Stimulated activated CD8-positive, alpha-beta memory T cell treated with anti-CD3 and anti-CD28 coated beads, Interleukin-15, amount 100 ng/mL, for 24 hours (primary cell): ENCODE measurements around the gene KCNH1.

Source experiments
- DNase-seq: peaks from one replicate; pipeline ENCODE4 v3.0.0-alpha.2; 2020; ENCODE audit warnings: low read depth

KCNH1 gene

DNA sequence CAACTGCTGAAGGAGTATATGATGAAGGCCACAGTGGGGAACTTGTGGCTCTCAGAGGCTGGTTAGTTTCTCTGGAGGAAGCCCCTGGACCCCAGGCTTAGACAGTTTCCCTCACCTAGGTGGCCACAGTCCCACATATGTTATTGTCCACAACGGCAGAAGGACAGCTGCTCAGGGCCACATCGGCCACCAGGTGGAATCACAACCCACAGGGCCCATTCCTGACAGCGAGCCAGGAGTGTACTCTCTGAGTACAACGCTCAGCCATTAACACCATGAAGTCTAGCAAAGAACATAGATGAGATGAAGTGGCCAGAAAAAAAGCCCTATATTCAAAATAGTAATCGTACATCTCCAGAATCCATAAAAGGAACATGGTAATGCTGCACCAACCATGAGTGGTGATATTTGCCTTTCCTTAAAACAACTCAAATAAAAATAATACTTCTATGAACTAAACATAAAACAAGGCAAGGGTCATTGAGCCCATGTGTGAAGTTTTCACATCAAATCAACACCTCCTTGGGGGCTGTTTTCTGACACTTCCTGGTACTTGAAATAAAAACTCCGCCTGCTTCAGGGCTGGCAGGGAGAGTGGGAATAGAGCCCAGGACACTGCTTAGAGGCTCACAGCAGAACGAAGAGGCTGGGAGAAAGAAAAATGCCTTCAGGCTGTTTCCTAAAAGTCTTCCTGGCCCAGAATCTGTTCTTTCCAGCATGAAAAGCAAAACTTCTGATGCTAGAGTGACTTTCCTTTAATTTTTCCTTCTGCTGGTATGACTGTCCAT is 421.9 kb downstream of the KCNH1 start:
- DNase-seq = no peak

DNA sequence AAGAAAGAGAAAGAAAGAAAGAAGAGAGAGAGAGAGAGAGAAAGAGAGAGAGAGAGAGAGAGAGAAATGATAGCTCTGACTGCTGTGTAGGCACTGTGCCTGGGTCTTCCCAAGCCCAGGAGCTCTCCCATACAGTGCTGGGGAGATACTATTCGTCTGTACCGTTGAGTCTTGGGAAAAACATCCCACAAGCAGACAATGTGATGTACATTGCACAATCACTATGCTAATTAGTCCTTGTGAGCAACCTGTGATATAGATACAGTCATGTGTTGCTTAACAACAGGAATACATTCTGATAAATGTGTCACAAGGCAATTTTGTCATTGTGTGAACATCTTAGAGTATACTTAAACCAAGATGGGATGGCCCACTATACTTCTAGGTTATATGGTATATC is 424.2 kb downstream of the KCNH1 start:
- no peak for DNase-seq

DNA sequence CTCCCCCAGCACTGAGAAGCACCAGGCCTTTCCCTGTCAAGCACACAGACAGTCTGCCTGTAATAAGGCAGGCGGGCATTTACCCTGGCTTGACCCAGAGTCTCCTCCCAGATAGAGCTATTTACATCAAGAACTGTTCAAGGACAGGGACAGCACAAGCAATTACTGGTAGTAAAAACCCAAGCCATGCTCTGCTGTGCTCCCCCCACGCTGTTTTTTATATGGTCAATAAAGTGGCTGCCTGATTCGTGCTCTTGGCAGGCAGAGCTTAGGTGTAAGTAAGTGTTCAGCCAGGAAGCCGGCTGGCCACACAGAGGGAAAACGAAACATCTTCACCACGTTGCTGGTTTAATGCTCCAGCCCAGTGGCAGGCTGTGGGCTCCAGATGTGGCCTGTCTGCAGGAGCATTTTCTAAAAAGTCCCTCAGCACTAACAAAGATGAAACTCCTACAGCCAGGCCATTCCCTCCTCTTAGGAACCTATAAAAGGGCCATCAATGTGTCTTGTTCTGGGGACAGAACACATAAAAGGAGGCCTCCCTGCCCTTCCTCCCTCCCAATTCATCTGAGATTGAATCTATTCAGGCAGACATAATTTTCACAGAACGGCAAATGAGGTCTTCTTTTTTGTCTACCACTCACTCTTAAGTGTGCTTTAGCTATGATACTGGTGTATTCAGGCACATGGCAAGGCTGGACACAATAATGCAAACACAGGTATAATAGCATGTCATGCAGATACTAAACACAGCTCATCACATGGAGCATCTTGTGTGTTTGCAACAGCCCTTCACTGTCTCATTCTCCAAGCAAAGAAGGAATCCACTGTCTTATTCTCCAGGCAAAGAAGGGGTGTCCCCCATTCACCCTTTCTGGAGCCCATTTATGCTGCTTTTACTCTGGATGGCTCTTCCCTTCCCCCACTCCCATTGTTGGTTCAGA is 426.4 kb downstream of the KCNH1 start:
- no peak for DNase-seq

DNA sequence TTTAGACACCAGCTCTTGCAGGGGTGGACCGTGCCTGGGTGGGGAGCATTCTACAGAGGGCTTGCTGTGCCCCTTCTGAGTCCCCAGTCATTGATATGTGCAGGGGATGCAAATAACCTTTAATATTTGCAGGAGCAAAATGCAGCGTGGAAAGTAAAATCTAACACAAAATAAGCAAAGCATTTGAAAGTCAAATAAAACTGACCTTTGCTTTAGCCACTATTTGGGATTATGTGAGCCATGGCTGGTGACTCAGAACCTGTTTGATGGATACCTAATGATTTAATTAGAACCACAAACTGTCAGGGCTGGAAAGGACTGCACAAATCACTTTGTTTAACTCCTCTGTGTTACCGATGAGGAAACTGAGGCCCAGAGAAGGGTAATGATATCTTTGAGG is 427.7 kb downstream of the KCNH1 start:
- DNase-seq = no peak

DNA sequence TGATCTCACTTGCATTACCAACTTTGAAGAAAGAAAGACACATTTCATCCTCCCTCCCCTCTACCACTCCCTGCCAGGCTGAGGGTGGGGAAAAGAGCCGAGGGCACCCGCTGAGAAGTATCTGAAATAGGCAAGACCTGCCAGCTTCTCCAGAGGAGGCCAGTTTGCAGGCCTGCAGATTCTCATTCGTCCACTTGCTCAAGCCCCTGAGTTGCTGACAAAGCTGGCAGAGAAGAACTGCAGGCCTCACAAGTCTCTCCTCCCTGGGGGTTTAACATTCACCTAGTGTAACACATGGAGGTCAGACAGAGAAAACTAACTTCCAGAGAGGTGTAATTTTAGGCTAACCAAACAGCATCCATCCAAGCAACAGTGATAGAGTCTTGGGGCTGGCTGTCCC is 428.9 kb downstream of the KCNH1 start:
- no peak for DNase-seq

DNA sequence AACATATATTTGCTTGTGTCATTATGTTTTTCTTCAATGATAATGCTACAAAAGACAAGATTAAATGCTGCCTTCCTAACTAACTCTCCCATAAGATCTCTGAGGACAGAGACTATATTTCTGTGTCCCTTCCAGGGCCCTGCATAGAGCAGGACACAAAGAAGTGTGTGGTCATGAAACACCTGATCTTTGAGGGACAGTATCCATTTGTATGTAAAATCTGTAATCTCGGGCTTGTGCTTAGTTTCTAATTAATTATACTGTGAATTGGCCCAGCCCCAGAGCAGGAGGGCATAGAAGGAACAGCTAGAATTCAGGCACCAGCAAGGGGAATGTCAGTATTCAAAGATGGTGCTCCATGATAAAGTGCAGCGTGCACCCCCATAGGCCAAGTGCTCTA is 430.4 kb downstream of the KCNH1 start:
- DNase-seq = no peak

DNA sequence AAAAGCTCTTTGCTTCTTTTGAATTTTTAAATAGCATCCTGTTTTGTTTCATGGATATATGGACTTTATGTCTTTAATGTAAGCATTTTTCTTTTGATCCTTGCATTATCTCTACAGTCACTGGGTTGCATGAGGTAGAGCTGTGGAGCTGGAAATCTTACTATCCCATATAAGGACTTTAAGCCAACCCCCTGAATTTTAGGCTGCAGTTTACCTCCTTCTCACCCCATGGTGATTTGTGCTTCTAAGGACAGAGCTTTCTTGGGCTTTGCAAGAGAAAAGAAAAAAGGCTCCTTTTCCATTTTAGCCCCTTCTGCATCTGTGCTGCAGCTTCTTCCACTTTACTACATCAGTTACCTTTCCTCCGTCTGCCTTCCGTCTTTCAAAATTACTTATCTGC is 431.4 kb downstream of the KCNH1 start:
- DNase-seq = no peak

DNA sequence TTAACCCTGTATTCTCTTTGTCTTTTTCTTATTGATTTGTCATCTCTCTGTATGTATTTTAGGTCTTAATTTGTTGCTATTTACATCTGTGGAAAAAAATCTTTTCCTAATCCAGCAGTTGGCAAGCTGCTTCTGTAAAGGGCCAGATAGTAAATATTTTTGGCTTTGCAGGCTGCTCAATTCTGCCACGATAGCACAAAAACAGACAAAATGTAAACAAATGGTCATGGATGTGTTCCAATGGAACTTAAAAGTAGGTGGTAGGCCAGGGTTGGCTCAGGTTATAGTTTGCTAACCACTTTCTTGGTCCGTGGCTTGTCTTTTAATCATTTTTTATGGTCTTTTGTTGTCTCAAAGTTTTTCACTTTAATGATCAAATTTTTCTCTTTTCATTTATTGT is 433.4 kb downstream of the KCNH1 start:
- no peak for DNase-seq

DNA sequence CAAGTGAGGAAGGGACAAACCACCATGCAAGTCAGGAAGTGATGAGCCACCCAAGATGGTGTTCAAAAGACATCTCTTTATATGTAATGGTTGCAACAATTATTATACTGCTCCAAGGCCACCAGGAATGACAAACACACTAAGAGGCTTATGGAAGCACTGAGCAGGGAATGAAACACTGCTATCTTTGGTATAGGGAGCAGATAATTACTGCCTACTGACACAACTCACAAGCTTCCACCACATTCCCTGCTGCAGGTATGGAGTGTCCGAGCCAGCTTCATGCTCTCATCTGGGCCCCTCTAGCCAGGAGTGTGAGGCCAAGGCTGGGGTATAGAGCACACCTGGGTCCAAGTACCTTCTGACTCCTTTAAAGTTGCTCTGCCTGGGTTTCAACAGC is 433.9 kb downstream of the KCNH1 start:
- DNase-seq = no peak

DNA sequence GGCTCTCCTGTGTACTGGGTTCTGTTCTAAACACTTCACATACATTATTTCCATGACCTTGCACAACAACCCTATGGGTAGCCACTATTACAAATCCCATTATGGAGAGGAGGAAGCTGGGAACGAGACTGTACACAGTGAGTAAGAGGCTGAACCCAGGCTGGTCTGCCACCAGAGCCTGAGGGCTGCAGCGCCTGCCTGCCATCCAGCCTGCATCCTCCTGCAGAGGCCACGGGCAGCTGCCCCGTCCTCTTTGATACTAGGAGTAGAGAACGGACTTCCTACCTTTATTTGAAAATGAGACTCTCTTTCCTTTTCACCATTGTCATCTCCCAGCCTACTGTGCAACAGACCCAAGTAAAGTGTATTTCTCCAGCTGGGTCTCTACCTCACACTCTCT is 435.3 kb downstream of the KCNH1 start:
- DNase-seq = no peak

DNA sequence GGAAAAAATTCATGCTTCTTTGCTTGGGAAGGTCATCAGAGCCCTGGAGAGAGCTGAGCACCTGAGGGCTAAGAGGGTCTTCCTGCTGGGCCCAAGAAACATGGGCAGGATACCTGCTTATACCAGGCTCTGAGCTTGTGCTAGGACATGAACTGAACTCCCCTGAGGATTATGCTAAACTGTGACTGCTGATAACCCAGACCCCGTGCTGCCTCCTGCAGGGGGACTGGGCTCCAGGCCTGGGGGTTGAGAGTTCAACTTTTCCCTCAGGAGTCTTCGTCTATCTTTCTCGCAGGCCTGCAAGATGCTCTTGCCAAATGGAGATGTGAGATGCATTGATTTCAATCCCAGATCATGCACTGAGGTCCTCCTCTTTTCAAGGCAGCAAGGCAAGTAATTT is 436.8 kb downstream of the KCNH1 start:
- DNase-seq = no peak

DNA sequence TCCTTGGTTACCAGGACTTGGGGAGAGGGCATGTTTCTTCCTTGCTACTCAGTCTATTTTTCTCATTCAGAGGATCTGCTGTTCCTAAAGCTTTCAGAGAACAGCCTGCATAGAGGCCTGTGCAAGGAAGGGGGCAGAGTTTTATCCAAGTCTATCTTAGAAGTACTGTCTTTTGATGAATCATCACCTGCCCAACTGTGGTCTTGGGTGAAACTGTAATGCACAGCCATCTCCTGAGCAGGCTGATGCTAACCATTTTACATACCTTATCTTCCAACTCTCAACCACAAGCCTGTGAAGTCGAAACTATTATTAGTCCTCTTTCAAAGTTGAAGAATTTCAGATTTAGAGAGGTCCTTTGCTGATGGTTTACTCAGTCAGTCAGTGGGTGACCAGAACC is 437.2 kb downstream of the KCNH1 start:
- no peak for DNase-seq

DNA sequence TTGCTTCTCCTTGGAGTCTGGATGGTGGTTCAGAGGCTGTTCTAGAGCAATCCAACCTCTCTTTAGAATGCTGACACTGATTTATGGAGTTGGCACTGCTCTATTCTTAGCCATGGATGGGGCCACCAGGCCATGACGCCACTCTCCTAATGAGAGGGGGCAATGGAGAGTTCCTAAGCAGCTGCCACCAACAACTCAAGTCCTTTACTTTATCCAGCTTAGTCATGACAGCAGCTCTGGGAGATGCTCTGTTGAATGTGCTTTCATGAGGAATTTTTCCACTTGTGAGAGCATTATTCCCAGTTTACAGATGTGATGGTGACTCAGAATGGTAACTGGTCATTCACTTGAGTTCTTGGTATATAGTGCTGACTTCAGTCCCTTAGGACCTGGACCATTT is 438.9 kb downstream of the KCNH1 start:
- no peak for DNase-seq

DNA sequence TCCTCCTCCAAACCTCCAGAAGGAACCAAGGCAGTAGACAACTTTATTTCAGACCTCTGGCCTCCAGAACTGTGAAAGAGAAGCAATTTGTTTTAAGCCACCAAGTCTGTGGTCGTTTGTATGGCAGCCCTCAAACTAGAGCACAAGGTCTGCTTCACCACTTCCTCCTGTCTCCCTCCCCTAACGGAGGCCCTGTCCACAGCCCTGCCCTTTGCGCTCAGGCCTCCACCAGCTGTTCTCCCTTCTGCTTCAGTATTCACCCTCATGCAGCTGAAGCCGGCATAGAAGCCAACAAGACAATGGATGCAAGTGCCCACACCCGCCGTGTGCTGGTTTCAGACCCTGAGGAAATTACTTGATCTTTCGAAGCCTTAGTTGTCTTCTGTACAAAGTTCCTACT is 441.2 kb downstream of the KCNH1 start:
- DNase-seq = no peak

DNA sequence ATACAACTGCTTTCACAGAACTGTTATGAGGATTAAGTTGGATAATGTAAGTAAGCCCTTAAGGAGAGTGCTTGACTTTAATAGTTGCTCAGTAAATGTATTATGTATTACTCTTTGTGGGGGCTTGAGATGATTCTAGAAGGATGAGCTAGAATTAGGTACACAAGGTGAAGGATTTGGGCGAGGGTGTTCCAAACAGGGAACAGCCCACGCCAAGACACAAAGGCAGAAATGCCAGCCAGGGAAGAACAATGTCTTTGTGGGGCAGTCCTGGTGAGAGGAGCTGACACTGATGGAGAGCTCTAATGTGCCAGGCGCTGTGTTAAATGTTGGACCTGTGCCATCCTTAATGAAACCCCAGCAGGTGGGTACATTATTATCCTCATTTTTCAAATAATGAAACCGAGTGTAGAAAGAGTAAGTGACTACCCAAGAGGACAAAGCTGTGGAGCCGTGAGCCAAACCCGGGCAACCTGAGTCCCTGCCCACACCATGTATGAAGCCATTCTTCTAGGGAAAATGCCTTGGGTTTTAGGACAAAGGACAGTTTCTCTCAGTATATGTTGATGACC is 442.8 kb downstream of the KCNH1 start:
- DNase-seq = no peak

DNA sequence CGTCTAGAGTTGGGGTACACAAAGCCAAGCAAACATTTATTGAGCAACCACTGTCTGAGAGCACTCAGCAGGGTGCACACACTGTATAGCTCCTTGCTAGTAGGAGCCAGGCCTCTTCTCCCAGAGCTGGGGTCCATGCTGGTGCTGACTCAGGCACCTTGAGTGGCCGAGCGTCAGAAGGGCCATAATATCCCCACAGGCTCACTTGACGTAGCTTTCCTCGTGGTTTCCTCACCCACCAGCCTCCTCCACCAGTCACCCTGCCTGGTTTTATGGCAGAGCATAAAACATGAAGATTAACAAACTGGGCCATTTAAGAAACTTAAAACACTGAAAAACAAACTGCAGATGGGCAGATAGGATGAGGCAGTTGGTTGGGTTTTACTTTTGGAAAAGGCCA is 443.7 kb downstream of the KCNH1 start:
- no peak for DNase-seq

DNA sequence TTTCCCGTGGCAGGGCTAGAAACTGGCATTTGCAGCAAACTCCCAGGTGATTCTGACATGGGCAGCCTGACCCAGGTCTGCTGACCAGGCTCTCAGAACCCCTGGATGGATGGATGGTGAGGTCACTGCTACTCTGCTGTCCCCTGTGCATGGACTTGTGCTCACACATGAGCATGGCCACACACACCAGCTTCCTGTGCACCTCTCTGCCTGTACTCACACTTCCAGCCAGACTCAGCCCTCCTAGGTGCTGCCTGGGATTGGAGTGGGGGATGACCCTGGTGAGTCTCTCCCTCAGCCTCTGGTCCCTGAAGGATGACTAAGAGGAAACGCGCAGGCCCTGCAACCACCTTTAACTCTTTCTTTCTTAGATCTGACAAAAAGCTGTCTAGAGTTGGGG is 444.1 kb downstream of the KCNH1 start:
- DNase-seq = no peak

DNA sequence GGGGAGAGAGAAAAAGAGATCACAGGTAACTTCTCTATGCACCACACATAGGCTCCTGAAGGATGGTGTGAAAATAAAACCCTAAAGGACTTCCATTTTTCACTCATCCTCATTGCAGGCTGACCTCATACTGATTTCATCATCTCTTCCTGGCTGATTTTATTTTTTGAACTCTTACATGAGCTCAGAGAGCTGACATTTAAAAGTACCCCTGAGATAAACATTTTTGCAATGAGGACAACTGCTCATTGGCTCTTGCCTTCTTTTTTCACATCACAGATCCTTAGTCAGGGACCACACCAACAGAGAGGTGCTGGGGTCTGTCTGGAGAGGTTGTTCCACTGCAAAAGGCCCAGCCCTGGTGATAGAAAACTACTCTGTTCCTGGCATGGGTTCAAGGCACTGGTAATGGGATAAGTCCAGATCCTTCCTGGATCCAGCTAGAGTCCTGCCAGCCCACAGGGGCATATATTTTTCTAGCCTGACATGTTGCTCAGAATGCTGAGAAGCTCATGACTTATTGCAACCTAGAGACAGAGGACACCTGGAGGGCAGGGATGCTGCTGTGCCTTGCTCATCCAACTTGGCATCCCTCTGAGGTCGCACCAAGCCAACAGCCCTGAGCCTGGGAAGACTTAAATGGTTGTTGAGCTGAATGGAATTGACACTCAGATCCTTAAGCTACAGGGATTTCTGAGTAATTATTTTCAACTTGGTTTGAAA is 445.3 kb downstream of the KCNH1 start:
- DNase-seq = no peak

DNA sequence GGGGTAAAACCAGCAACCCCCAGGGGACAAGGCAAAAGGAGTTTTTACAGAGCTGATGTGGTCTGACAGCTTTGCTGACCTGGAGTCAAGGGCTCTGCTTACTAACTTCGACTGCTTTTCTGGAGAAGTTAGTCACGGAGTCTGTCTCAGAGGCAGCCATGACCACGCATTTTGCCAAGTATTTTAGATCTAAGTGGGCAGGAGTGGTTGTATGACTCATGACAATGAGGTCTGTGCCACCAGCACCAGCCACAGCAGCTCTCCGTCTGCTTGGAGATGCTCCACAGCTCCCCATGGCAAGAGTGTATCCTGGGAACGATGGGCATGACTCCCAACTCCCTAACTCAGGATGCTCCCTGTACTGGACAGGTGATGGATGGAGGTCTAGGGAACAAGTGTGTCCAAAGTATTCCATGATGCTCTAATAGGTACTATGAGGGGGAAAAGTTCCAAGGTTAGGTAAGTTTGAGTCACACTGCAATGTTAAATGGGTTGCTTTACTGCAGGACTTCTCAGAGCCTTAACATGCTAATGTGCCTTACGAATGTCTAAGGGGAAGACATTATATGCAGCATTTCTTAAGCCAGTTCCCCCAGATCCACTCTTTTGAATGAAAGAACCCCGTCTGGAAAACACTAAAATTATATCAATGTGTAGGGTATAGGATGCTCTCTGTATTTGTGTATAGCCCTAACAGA is 446.2 kb downstream of the KCNH1 start:
- DNase-seq = no peak

DNA sequence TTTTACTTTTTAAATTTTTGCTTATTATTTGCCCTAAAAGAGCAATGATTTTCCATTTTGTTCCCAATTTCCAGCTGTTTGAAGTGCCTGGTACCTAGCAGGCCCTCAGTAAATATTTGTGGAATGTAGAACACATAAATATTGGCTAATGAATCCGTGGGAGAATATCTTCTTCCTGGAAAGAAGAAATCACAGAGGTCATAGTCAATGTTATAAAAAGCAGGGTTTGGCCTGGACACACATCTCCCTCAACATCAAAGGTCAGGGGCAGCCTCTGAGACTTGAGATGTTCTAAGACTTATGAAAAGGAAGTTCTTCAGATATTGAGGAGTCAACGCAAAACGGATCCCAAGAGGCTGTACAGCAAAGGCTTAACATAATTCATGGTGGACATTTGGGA is 447.1 kb downstream of the KCNH1 start:
- DNase-seq = no peak

DNA sequence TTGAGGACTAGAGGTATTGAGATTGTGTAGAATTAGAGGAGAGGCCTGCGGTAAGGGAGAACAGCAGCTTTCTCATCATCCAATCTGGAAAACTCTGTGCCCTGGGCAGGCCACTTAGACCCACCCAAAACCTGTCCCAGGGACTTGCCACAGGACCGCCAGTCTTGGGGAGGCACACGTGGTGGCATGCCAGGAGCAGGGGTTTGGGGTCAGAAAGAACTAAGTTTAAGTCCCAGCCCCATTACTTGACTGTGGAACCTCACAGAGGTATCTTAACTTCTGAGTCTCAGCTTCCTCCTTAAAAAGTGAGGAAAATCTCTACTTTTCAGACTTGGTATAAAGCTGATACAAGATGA is 448.7 kb downstream of the KCNH1 start:
- no peak for DNase-seq
